HCT116 (cell line): ENCODE results near the gene SUSD4. TPM values are rescaled to one million over a fixed set of nuclear protein-coding genes. Genes with fewer than 3 reads are reported as not detected.

ENCODE experiments used
- ATAC-seq: fragments of 200-7000 bp; cut with Tn5 transposase; 2 replicates; pipeline ENCODE4 v1.9.1; 2020; ENCODE audit warnings: mild to moderate bottlenecking, moderate library complexity
- BruUV-seq: library from RNA; stranded (reverse); fragments of 400-500 nt; replicated peaks from 2 replicates; lab custom pipeline; 2021; lab: Mats Ljungman, UMichigan
- CTCF ChIA-PET: fragments of 300-600 bp; sonication (Branson Sonifier 250); formaldehyde crosslinking; loops from one replicate; lab custom pipeline; 2021; ENCODE audit warnings: antibody characterized with exemption; lab: Charles Lee
- POLR2A ChIA-PET: fragments of 300-600, 350-600 bp; sonication (Branson Sonifier 250); formaldehyde crosslinking; loops from one replicate; lab custom pipeline; 2021; ENCODE audit warnings: antibody characterized with exemption; lab: Charles Lee
- RAD21 ChIA-PET, 2 experiments: fragments of 300-600 bp; sonication (Branson Sonifier 250); formaldehyde crosslinking; loops; one replicate each; lab custom pipeline; 2023; ENCODE audit warnings: low total read pairs in 2 of 2; ENCODE audit not compliant: uncharacterized antibody in 2 of 2, unreplicated experiment in 2 of 2, low non-redundant PET in 1 of 2; lab: Charles Lee
- DNase-seq: peaks from one replicate; pipeline ENCODE4 v3.0.0-alpha.2; 2010; ENCODE audit warnings: low read depth, low spot score
- H2AFZ ChIP-seq: fragments of 200-600 bp; shearing (Covaris generic), sonication (generic); 2 replicates; pipeline ENCODE4 v1.6.1; 2017; ENCODE audit warnings: low read depth, mixed run types, mixed read lengths, antibody characterized with exemption, low read length; ENCODE audit not compliant: poor library complexity, severe bottlenecking
- H3K27ac ChIP-seq: 2 replicates; pipeline ENCODE4 v1.5.1; 2012; ENCODE audit warnings: low read depth, low read length
- H3K27me3 ChIP-seq: fragments of 200-600 bp; sonication (generic); 2 replicates; pipeline ENCODE4 v1.6.1; 2016; ENCODE audit warnings: mixed run types, low read length, mixed read lengths; ENCODE audit not compliant: insufficient read depth
- H3K36me3 ChIP-seq, 2 experiments: fragments of 200-500 bp in 1 of 2; fragments of 200-600 bp in 1 of 2; sonication (Bioruptor generic) in 1 of 2; sonication (generic) in 1 of 2; 2 replicates each; pipeline versions ENCODE4 v1.5.1 to v1.6.1; 2014 to 2016; ENCODE audit warnings: low read length in 2 of 2, inconsistent platforms in 1 of 2, mixed read lengths in 1 of 2, mixed run types in 1 of 2; ENCODE audit not compliant: insufficient read depth in 2 of 2, control insufficient read depth in 1 of 2
- H3K4me1 ChIP-seq, 2 experiments: fragments of 200-600 bp in 1 of 2; sonication (generic) in 1 of 2; 2 replicates each; pipeline versions ENCODE4 v1.5.1 to v1.6.1; 2012 to 2017; ENCODE audit warnings: low read length in 2 of 2, inconsistent platforms in 1 of 2, mild to moderate bottlenecking in 1 of 2, mixed read lengths in 1 of 2, mixed run types in 1 of 2, moderate library complexity in 1 of 2; ENCODE audit not compliant: insufficient read depth in 2 of 2, control insufficient read depth in 1 of 2
- H3K4me2 ChIP-seq: fragments of 200-600 bp; sonication (generic); 2 replicates; pipeline ENCODE4 v1.6.1; 2017; ENCODE audit warnings: mixed run types, low read length, mixed read lengths
- H3K4me3 ChIP-seq, 2 experiments: fragments of 200-600 bp in 1 of 2; sonication (generic) in 1 of 2; replicated peaks in 1 of 2; 2 replicates each; pipeline ENCODE4 v1.5.1; 2011 to 2016; ENCODE audit warnings: low read length in 2 of 2, control low read depth in 1 of 2, low read depth in 1 of 2, mild to moderate bottlenecking in 1 of 2, mixed read lengths in 1 of 2, mixed run types in 1 of 2
- H3K79me2 ChIP-seq: fragments of 200-600 bp; sonication (generic); 2 replicates; pipeline ENCODE4 v1.6.1; 2017; ENCODE audit warnings: mild to moderate bottlenecking, mixed run types, low read length, moderate library complexity, mixed read lengths; ENCODE audit not compliant: insufficient read depth
- H3K9ac ChIP-seq: fragments of 200-600 bp; sonication (generic); 2 replicates; pipeline ENCODE4 v1.6.1; 2016; ENCODE audit warnings: low read length, mixed read lengths
- H3K9me2 ChIP-seq: fragments of 200-600 bp; sonication (generic), shearing (Covaris generic); 2 replicates; pipeline ENCODE4 v1.6.1; 2017; ENCODE audit warnings: mixed run types, mild to moderate bottlenecking, moderate library complexity; ENCODE audit not compliant: insufficient read depth
- H3K9me3 ChIP-seq, 2 experiments: fragments of 200-500 bp in 1 of 2; fragments of 200-600 bp in 1 of 2; sonication (Bioruptor generic) in 1 of 2; sonication (generic) in 1 of 2; 2 replicates each; pipeline ENCODE4 v1.6.1; 2014 to 2017; ENCODE audit warnings: low read length in 2 of 2, mixed read lengths in 2 of 2, inconsistent platforms in 1 of 2, low read depth in 1 of 2, mild to moderate bottlenecking in 1 of 2, mixed run types in 1 of 2, moderate library complexity in 1 of 2; ENCODE audit not compliant: control insufficient read depth in 1 of 2, insufficient read depth in 1 of 2
- H4K20me1 ChIP-seq: fragments of 200-600 bp; sonication (generic), shearing (Covaris generic); 2 replicates; pipeline ENCODE4 v1.6.1; 2017; ENCODE audit warnings: mixed run types, mild to moderate bottlenecking, moderate library complexity; ENCODE audit not compliant: insufficient read depth
- CBX3 ChIP-seq: IDR thresholded peaks from 2 replicates; pipeline ENCODE4 v1.6.1; 2012; ENCODE audit warnings: low read depth
- EZH2 ChIP-seq: fragments of 200-600 bp; sonication (generic); IDR thresholded peaks from 2 replicates; pipeline ENCODE4 v1.6.1; 2017; ENCODE audit warnings: antibody characterized with exemption, mixed run types
- EZH2phosphoT487 ChIP-seq: fragments of 200-600 bp; IDR thresholded peaks from 2 replicates; pipeline ENCODE4 v1.6.1; 2018; ENCODE audit warnings: antibody characterized with exemption, borderline replicate concordance
- FOSL1 ChIP-seq: IDR thresholded peaks from 2 replicates; pipeline ENCODE4 v1.6.1; 2012; ENCODE audit warnings: low read depth
- JUND ChIP-seq: IDR thresholded peaks from 2 replicates; pipeline ENCODE4 v1.6.1; 2012
- SP1 ChIP-seq: IDR thresholded peaks from 2 replicates; pipeline ENCODE4 v1.6.1; 2012; ENCODE audit warnings: low read depth
- YY1 ChIP-seq: IDR thresholded peaks from 2 replicates; pipeline ENCODE4 v1.6.1; 2011; ENCODE audit warnings: low read length, low read depth, moderate library complexity, mild to moderate bottlenecking; ENCODE audit not compliant: insufficient replicate concordance; ENCODE audit errors: extremely low read depth
- ZFX ChIP-seq: fragments of 450-650 bp; IDR thresholded peaks from 2 replicates; pipeline ENCODE4 v1.6.1; 2017
- intact Hi-C: fragments of 100-400 bp; cut with micrococcal nuclease; formaldehyde crosslinking; loops from 2 replicates; pipeline ENCODE4 v1.10.0; 2022
- total RNA-seq: library from RNA; stranded (reverse); gene quantifications from one replicate; pipeline ENCODE4 v1.2.1, GENCODE V29; 2021; ENCODE audit not compliant: unreplicated experiment
- TF ChIP-seq, protein P1 (sequence below): IDR thresholded peaks from 2 replicates; pipeline ENCODE4 v1.6.1; 2012
- TF ChIP-seq, protein P2 (sequence below), 3 experiments: fragments of 200-600 bp in 1 of 3; sonication (generic) in 1 of 3; IDR thresholded peaks in 2 of 3; conservative IDR thresholded peaks in 1 of 3; 2 replicates each; pipeline ENCODE4 v1.5.1; 2012 to 2017; ENCODE audit warnings: low read depth in 2 of 3, low read length in 2 of 3, antibody characterized with exemption in 1 of 3, borderline replicate concordance in 1 of 3, control low read depth in 1 of 3, mild to moderate bottlenecking in 1 of 3, mixed read lengths in 1 of 3, mixed run types in 1 of 3, moderate library complexity in 1 of 3; ENCODE audit not compliant: insufficient read depth in 1 of 3
- TF ChIP-seq, protein P3 (sequence below): IDR thresholded peaks from 2 replicates; pipeline ENCODE4 v1.6.1; 2012; ENCODE audit warnings: low read depth

The SUSD4 gene
- total RNA-seq, 1 experiment from 2014 or later, result 0.59 TPM

DNA sequence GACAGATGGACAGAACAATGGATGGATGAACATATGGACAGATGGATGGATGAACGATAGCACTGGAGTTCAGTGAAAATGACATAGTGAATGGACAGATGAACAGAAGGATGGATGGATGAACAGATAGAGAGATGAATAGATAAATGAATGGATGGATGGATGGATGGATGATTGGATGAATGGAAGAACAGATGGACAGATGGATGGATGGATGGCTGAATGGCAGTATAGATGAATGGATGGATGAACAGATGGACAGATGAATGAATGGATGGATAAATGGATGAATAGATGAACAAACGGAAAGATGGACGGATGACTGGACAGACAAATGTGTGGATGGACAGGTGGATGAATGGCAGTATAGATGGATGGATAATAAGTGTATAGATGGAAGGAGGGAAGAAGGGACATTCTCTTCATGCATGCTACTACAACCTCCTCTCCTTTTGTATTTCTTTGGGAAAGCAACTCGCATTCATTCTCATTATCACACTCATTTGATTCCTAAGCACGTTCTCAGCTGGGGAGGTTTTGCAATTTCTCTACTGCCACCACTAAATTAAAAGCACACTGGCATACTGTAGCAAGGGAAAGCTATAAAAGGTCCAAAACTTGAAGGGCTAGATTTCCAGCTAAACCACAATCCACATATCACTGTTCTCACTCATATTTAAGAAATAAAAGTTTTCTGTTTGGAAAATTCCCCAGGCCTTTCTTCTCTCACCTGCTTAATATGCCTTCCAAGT lies 34.1 kb downstream of the SUSD4 start:
- peaks cover 7 to 9% of the 10 kb centered on the region in 2 experiments; a peak in 3 of 4 replicates for H3K4me1 ChIP-seq
- no TSS peak for BruUV-seq
- RAD21 ChIA-PET, result no interaction called here
- no peak overlapping the region for H3K4me3 ChIP-seq
- TF ChIP-seq FOSL1 (no peak), YY1 (no peak), SP1 (no peak), EZH2phosphoT487 (no peak), ZFX (no peak), EZH2 (no peak), CBX3 (no peak), JUND (no peak)
- TF ChIP-seq, protein P1, sequence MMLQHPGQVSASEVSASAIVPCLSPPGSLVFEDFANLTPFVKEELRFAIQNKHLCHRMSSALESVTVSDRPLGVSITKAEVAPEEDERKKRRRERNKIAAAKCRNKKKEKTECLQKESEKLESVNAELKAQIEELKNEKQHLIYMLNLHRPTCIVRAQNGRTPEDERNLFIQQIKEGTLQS, result no peak
- TF ChIP-seq, protein P2, sequence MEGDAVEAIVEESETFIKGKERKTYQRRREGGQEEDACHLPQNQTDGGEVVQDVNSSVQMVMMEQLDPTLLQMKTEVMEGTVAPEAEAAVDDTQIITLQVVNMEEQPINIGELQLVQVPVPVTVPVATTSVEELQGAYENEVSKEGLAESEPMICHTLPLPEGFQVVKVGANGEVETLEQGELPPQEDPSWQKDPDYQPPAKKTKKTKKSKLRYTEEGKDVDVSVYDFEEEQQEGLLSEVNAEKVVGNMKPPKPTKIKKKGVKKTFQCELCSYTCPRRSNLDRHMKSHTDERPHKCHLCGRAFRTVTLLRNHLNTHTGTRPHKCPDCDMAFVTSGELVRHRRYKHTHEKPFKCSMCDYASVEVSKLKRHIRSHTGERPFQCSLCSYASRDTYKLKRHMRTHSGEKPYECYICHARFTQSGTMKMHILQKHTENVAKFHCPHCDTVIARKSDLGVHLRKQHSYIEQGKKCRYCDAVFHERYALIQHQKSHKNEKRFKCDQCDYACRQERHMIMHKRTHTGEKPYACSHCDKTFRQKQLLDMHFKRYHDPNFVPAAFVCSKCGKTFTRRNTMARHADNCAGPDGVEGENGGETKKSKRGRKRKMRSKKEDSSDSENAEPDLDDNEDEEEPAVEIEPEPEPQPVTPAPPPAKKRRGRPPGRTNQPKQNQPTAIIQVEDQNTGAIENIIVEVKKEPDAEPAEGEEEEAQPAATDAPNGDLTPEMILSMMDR (IDR thresholded peaks at IDR 0.05 in 2 of 3, conservative IDR thresholded peaks at IDR 0.05 in 1 of 3; ENCODE audit: borderline replicate concordance in 1 of 3, insufficient read depth in 1 of 3, low read depth in 2 of 3, low read length in 2 of 3), result no peak
- TF ChIP-seq, protein P3, sequence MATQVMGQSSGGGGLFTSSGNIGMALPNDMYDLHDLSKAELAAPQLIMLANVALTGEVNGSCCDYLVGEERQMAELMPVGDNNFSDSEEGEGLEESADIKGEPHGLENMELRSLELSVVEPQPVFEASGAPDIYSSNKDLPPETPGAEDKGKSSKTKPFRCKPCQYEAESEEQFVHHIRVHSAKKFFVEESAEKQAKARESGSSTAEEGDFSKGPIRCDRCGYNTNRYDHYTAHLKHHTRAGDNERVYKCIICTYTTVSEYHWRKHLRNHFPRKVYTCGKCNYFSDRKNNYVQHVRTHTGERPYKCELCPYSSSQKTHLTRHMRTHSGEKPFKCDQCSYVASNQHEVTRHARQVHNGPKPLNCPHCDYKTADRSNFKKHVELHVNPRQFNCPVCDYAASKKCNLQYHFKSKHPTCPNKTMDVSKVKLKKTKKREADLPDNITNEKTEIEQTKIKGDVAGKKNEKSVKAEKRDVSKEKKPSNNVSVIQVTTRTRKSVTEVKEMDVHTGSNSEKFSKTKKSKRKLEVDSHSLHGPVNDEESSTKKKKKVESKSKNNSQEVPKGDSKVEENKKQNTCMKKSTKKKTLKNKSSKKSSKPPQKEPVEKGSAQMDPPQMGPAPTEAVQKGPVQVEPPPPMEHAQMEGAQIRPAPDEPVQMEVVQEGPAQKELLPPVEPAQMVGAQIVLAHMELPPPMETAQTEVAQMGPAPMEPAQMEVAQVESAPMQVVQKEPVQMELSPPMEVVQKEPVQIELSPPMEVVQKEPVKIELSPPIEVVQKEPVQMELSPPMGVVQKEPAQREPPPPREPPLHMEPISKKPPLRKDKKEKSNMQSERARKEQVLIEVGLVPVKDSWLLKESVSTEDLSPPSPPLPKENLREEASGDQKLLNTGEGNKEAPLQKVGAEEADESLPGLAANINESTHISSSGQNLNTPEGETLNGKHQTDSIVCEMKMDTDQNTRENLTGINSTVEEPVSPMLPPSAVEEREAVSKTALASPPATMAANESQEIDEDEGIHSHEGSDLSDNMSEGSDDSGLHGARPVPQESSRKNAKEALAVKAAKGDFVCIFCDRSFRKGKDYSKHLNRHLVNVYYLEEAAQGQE, result no peak
- H3K79me2 ChIP-seq, result no peaks in the 10 kb centered on the region
- peaks cover 34% of the 10 kb centered on the region for H3K27me3 ChIP-seq
- no peak for DNase-seq
- ATAC-seq, result no peak
- no peaks in the 10 kb centered on the region for H3K9me2 ChIP-seq
- H3K4me2 ChIP-seq, result no peak overlapping the region
- H3K27ac ChIP-seq, result no peak overlapping the region
- no peaks in the 10 kb centered on the region for H4K20me1 ChIP-seq
- CTCF ChIA-PET, result interaction anchor here (1.1 kb wide), 1 partner anchor 155 kb away, joined by 3 read pairs; no protein-coding TSS in a partner anchor
- no peaks in the 10 kb centered on the region for H3K9me3 ChIP-seq
- POLR2A ChIA-PET, result no interaction called here
- no peak overlapping the region for H3K9ac ChIP-seq
- H3K36me3 ChIP-seq, result no peaks in the 10 kb centered on the region
- intact Hi-C loops, result no loop called here
- no peak overlapping the region for H2AFZ ChIP-seq
